ENCODE data around the gene MCF2L2.

DNA sequence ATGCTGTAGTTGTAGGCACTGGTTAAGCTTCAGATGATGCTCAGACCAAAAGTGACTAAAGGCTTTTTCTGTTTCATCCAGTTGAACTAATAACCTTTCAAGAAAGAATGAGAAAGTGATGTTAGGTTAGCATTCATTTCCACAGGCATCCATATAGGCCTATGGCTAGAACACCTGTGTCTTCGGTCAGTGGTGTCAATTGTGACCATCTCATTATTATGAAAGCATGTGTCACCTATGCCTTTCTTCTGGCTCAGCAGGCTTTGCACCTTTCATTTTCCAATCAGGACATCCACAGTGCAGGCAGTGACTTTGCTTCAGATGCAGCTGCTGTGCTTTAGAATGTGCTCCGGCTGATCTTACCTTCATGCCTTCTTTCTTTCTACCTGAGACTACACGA lies 117.5 kb downstream of the MCF2L2 start:
- TF ChIP-seq YY1 (IDR thresholded peaks at IDR 0.05; ENCODE audit: insufficient read depth, insufficient read length) (no peak), ZNF274 (IDR thresholded peaks at IDR 0.05; ENCODE audit: low read depth, low read length) (no peak)

All from NT2/D1 (cell line).